ENCODE measurements around the gene CORO7.
A peak's percentile ranks its signal among the peaks of the same experiment; 100 is the strongest.

The CORO7 gene

DNA sequence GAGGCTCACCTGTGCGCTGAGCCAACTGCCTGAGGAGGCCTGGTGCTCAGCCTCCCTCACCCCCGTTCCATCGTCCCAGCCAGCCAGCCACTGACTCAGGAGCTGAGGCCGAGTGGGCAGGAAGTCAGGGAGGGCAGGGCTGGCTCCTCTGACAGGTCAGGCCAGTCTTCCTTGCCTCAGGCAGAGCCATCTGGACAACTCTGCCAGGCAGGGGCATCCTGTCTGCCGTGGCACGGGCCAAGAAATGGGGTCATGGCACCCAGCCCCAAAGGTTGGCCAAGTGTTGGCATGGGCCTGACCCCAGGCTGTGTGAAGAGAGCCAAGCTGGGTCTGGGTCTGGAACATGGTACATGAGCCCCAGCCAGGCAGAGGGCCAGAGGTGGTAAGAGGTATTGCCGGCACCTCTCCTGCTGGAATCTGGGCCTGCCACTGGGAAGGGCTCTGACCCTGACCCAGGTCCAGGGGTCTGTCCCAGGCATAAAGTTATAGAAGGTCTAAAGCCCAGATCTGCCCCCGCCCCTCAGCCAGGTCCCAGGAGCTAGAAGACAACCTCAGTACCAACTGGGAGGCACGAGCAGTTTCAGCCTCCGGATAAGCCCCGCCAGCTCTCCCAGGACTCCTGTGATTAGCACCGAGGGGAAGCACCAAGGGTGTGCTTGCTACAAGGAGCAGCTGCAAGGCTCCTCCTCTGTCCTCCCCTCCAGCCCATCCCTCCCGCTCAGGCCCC, 47.2 kb downstream of the CORO7 start:
- DNase-seq, result no peak

DNA sequence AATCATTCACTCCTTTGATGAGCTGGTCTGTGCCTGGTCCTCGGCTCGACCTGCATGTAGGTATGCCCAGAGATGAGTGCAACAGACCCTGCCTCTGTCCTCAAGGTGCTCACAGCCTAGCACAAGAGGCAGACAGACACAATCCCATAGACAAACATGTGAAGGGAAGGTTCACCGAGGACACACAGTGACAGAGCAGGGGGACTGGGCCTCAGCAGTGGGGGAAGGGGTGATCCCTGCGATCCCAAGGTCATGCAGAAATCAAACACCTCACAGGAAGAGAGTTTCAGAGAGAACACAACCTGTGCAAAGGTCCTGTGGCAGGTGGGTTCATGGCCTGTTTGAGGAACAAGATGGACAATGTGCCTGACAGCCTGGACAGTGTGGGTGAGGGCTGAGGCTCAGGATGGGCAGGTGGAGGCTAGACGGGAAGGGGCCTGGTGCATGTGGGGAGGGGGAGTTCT, 49.0 kb downstream of the CORO7 start:
- no peak for DNase-seq

DNA sequence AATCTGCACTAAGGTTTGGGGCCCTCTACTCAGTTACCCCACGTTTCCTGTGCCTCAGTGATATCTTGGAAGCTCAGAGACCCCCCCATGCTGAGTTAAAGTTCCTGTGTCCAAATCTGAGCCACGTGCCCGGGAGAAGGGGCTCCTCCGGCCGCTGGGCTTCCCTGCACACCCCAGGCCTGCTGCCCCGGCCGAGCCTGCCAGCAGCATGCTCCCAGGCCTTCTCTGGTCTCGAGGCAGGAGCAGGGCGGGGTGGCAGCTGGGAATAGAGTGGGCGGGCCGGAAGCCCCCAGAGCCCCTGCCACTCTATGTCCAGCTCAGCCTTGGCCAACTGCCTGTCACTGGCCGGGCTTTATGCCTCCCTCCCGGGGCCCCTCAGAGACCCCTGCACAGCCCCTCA, 50.4 kb downstream of the CORO7 start:
- no peak for DNase-seq

DNA sequence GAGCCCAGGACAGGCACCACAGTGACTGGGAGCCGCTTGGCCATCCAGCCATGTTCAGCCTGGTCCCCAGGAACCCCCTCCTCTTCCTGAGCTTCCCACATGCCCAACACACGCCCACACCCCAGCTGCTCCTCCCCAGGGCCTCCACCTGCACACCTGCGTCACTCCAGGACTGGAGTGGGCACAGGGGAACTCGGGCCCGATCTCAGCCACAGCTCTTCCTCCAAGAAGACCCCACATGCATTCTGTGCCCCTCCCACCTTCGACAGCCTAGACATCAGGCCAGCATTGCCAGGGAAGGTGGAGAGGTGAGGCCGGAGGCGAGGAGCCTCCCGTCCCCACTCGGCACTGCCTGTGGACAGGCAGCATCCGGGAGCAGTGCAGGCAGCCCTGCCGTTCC, 50.8 kb downstream of the CORO7 start:
- no peak for DNase-seq

DNA sequence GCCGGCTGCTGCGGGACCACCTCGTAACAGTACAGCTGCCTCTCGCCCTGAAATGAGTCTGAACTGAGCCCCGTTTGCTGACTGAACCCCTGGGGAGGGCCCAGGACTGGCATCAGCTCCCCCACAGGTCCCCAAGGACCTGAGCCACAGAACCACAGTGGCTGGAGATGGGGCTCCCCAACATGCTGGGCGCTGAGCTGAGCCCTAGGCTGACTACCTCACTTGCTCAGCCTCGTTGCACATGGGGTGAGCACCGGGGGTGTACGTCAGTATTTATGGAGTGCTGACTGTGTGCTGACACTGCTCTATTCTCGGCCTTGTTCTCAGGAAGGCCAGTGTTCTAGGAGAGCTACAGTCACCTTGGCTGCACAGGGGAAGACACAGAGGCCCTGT, 51.4 kb downstream of the CORO7 start:
- no peak for DNase-seq

DNA sequence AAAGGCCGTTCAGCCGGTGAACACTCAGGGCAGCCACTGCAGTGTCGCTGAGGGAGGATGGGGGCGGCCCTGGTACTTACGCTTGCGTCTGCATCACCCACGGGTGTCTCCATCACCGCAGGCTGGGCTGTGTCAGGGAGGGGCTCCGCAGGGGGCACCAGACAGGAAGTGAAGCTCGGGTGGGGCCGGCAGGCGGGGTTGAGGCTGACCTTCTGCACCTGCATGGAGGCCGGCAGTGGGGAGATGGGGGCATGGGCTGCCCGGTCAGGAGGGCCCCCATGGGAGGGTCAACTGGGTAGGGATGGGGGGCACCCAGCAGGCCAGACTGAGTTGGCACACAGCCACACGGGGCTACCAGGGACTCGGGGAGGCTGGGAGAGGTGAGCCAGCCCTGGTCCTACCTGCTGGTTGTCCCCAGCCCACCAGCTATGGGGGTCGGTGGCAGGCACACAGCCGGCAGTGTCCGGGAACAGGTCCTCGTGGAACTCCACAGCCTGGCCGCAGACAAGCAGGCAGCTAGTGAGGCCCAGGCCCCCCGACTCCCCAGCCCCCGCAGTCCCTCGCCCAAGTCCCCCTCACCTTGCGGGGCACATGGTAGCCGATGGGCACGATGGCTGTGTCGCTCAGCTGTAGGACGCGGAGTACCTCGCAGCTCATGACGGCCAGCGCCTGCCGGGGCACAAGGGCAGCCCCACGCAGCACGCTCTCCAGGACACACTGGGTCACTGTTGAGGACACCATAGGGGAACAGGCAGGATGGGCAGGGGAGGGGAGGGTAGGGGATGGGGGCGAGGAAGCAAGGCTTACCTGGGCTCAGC, 52.0 kb downstream of the CORO7 start:
- DNase-seq, result no peak

DNA sequence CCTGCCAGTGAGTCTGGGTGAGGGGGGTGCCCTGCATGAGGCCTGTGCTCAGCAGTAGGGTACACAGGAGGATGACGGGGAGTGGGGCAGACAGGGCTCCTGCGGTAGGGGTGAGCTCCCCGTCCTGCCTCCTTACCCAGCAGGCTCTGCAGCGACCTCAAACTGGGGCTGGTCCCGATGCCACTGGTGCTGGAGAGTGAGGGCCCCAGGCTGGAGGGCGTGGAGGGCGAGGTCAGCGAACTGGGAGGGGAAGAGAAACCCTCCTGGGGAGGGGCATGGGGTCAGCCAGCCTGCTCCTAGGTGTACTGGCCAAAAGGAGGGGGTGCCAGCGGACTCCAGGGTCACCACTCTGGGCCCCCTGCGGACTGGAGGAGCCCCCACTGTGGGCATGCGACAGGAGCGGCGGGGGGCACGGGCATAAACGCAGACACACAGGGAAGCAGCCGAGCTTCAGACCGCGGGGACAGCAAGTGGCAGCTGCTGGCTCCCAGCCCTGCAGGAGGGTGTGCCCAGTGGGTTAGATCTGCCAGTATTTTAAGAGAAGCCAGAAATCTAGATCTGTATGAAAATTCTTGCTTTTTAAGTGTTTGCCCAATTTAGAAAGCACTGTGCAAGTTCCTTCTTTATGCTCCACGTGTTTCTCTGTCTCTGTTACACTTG, 53.8 kb downstream of the CORO7 start:
- no peak for DNase-seq

DNA sequence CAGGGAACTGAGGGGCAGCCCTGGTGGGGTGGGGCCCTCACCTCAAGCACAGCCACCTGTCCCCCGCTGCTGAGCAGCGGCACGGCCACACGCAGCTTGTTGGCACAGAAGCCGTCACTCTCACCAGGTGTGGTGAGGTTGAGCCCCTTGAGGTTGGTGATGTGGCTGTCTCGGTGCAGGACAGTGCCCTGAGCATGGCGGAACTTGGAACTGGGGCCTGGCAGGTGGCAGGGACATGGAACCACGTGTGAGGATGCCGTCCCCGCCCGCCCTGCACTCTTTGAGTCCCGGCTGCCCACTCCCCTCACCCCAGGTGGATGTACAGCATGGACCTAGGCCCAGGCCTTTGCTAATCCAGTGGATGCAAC, 54.5 kb downstream of the CORO7 start:
- no peak for DNase-seq

DNA sequence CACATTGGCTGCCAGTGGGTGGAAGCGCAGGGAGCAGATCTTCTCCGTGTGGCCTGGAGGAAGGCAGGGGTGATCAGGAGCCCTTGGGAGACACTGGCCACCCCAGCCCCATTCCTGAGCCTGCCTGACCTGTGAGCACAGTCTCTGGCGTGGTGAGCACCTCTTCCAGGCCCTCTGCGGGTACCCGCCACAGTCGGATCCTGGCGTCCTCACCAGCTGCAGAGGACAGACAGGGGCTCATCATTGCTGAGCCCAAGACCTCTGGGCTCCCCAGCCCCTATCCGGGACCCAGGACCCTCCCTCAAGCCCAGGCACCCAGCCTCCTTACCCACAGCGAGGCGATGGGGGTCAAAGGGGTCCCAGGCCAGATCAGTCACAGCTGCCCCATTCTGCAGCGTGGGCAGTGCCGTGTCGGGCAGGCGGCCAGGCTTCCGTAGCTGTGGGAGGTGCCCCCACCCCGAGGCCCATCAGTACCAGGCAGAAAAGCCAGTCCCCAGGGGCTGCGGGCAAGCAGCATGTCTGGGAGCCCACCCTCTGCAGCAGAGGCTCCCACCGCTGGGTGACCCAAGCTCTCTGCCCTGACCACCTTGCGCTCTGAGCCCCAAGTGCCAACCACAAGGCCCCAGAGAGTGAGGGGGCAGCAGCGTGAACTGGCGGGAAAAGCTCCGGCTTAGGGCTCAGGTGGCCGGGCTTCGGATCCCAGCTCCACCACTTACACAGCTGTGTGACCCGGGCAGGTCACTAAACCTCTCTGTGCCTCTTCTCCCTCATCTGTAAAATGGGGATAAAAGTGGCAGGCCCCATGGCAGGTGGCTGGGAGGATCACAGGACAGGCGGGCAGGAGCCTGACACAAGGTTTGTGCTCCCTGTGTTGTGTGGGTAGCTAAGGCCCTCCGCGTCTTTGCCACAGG, 55.1 kb downstream of the CORO7 start:
- DNase-seq, result no peak

DNA sequence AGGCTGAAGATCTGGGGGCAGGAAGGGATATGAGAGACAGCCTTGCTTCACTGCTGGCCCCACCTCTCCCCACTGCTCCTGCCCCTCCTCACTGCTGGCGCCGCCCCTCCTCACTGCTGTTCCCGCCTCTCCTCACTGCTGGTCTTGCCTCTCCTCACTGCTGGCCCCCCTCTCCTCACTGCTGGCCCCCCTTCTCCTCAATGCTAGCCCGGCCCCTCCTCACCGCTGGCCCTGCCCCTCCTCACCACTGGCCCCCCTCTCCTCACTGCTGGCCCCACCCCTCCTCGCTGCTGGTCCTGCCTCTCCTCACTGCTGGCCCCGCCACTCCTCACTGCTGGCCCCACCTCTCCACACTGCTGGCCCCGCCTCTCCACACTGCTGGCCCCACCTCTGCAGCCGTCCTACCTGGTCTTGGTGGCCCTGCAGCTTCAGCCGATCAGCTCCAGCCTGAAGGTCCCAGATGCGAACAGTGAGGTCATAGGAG, 55.8 kb downstream of the CORO7 start:
- DNase-seq, result no peak

DNA sequence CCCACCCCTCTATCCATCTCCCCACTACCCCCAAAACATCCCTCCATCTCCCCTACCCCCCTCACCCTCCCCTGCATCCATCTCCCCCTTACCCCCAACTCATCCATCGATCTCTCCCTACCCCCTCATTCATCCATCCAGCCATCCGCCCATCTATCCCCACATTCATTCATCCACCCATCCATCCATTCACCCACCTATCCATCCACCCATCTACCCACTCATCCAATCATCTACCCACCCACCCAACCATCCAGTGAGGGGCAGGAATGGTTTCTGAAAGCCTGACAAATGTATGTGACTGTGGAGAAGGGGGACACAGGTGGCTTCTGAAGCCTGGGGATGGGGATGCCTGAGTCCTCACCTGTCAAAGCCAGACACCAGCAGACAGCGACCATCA, 56.5 kb downstream of the CORO7 start:
- DNase-seq, result no peak

DNA sequence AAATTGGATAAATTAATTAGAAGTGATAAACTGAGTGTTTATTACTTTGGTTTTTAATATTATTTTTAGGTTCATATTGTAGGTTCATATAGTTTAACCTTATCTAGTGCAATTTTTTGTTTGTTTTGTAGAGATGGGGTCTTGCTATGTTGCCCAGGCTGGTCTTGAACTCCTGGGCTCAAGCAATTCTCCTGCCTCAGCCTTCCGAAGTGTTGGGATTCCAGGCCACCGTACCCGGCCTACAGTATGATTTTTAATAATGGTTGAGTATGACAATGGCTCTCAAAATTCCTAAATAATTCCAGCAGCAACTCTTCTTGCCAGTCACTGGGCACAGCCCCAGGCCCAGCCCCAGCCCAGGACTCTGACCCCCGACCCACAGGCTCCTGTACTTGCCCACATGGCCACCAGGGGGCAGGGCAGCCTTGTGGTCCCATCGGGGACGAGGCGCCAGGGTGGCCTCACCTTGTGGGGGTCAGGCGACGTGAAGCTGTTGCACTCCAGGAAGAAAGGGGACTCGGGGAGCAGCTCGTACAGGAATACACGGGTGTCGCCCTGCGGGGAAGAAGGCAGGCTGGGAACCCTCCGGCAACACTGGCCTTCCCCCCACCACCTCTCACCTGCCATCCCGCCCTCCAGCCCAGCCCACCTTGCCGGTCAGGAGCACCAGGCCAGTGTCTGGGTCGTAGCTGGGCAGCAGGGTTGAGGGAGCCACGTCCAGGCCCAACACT, 57.4 kb downstream of the CORO7 start:
- no peak for DNase-seq

DNA sequence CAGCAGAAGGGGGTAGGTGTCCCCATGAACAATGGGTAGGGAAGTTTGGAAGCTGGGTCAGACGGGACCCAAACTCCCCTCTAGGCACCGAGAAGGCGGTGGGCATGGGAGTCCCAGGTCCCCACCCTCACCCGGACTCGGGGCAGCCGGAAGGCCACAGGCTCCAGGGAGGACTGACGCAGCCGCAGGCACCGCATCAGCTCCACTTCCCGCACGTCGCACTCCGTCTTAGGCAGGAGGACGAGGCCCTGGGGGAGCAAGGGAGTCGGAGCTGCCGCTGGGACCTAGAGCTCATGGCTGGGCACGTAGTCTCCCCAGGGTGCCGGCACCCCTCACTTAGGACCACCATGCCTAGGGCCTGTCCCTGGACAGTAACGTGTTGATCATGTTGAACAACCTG, 58.2 kb downstream of the CORO7 start:
- DNase-seq, result no peak

DNA sequence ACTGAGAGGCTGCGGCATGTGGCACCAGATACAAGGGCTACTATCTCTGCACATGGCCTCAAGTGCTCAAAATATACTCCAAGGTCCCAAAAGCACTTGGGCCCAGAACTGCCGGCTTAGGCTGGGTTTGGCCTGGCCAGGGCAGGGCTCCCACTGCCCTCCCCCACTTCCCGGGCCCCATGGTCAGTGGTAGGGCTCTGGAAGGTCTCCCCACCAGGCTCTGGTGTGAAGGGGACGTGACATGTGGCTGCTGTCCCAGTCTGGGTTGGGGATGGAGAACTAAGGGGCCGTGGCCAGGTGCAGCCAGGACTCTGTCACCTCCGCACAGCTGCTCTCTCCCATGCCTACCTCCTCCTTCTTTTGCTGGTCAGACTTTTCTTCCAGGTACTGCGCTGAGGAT, 59.6 kb downstream of the CORO7 start:
- no peak for DNase-seq

DNA sequence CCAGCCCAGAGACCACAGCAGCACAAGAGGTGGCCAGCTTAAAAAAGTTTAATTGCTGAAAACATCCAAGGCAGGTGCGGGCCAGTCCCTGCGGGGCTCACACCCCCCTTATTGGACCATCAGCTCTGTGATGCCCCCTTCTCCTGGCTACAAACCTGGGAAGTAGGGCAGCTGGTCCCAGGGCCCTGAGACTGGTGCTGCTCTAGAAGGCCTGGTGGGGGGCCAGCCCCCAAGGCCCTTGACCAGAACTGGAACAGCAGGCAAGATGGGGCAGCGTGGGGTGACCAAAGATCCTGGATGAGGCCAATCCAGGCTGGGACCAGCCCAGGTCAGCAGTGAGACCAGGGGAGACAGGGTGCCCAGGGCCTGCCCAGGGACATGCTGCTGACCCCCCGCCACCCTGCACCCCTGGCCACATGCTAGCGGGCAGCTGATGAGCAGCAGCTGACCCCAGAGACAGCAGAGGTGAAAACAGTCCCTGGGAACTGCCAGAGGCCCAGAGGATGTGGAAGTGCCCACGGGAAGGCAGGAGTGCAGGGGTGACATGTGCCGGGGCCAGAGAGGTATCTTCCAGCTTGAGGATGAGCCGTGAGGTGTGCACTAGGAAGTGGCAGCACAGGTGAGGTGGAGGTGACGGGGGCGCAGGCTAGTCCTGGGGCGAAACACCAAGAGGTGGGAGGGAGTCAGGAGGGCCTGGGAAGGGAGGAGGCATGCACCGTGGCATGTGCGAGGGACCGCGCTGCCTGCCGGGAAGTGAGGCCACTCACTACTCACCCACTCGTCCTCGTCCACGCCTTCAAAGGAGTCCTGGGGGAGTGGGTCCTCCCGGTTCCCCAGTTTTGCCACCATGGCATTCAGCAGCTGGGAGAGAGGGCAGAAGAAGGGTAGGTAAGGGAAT, 61.6 kb downstream of the CORO7 start:
- DNase-seq, result no peak

DNA sequence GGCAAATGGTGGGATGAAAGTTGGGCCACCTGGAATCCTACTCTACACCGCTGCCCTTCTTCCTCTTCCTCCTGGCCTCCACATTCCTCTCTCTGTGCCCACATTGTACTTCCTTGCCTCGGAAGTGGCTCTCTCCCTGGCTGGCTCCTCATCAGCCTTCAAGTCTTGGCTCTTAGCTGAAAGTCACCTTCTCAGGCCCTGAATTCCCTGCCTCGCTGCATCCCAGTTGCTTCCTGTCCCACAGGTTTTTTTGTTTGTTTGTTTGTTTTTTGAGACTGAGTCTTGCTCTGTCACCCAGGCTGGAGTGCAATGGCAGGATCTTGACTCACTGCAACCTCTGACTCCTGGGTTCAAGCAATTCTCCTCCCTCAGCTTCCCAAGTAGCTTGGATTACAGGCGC, 62.7 kb downstream of the CORO7 start:
- DNase-seq, result no peak

DNA sequence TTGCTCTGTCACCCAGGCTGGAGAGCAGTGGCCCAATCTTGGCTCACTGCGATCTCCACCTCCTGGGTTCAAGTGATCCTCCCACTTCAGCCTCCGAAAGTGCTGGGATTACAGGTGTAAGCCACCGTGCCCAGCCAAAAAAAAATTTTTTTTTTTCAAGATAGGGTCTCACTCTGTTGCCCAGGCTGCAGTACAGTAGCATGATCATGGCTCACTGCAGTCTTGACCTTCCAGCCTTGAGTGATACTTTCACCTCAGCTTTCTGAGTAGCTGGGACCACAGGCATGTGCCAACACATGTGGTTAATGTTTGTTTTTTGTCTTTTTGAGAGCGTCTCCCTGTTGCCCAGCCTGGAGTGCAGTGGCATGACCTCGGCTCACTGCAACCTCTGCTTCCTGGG, 63.6 kb downstream of the CORO7 start:
- DNase-seq, result no peak

DNA sequence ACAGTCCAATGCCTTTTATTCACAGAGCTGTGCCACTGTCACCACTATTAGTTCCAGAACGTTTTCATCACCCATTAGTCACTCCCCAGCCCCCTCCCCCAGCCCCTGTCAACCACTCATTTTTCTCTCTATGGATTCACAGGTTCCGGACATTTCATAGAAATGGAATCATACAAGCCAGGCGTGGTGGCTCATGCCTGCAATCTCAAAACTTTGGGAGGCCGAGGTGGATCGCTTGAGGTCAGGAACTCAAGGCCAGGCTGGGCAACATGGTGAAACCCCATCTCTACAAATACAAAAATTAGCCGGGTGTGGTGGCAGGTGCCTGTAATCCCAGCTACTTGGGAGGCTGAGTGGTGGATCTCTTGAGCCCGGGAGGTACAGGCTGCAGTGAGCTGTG, 64.5 kb downstream of the CORO7 start:
- no peak for DNase-seq

DNA sequence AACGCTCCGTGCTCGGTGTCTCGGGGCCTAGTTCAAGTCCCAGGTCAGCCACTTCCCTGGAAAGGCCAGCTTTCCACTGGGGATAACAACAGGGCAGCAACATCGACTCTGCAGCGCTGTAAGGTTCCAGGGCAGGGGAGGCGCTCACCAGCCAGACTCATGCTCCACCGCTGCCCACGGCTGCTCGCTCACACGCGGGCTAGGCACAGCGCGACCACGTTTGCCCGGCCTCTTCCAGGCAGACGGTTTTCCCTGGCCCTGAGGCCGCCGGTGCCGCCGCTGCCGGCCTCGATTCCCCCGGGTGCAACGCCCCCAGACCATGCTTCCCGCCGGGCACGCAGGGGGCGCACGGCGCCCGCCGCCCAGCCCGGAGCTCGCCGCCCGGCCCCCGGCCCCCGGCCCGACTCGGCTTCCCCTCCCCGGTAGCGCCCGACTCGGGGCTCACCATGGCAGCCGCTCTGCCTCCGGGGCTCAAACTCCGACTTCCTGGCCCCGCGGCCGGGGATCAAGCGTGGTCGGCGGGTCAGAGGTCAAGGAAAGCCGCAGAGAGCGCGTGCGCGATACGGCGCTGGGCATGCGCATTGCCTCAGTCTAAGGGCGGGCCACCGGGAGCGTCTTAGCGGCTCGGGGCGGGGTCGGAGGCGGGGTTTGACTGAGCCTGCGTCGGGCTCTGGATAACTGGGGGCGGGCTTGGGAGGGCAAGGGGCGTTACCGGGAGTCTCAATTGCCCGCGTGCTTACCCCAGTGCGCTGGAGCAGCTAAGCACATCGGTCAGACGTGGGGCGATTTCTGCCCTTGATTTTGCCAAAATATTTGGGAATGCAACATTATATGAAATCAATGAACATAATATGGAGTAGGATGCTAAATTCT, 65.4 kb downstream of the CORO7 start, which contains the start of gene PAM16:
PAM16 (minus strand) TSS at position 535 of the 873 bp plus-strand sequence; CDS start at position 448, 87 bp downstream.
- DNase-seq, result peak; percentile 87 to 95

DNA sequence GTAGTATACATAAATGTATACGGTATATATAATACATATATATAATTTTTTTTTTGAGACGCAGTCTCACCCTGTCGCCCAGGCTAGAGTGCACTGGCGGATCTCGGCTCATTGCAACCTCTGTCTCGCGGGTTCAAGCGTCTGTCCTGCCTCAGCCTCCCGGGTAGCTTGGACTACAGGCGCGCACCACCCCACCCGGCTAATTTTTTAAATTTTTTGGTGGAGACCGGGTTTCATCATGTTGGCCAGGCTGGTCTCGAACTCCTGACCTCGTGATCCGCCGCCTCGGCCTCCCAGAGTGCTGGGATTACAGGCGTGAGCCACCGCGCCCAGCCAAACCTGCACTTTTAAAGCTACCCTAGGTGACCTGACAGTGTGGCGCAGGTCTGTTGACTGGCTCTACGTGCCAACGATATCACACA, 66.0 kb downstream of the CORO7 start:
- DNase-seq, result no peak
